Renal cortical epithelial cell (primary cell): ENCODE measurements around the gene NPAS2. TPM values are rescaled to one million over a fixed set of nuclear protein-coding genes. Genes with fewer than 3 reads are reported as not detected.

Experiments
- DNase-seq: peaks from one replicate; pipeline ENCODE4 v3.0.0-alpha.2; 2011; ENCODE audit warnings: low read depth
- total RNA-seq: library from RNA; depleted of rRNA; stranded (reverse); fragments of >200 nt; gene quantifications from 2 replicates; pipeline ENCODE4 v1.2.3, GENCODE V29; 2014

Gene NPAS2
- total RNA-seq, 1 donor from 2014 or later, result 22.1 TPM

GRCh38 chr2:100853909-100854810, 34.2 kb downstream of the NPAS2 start:
- no peak for DNase-seq

GRCh38 chr2:100855084-100855483, 35.1 kb downstream of the NPAS2 start:
- no peak for DNase-seq

GRCh38 chr2:100855606-100856005, 35.7 kb downstream of the NPAS2 start:
- DNase-seq, result no peak

- DNase-seq, result no peak
These were observed 36.8 kb downstream of the NPAS2 start for GRCh38 chr2:100856732-100857131.

GRCh38 chr2:100857341-100857740, 37.4 kb downstream of the NPAS2 start:
- no peak for DNase-seq

- DNase-seq, result no peak
These were observed 38.0 kb downstream of the NPAS2 start for GRCh38 chr2:100857915-100858314.

DNA sequence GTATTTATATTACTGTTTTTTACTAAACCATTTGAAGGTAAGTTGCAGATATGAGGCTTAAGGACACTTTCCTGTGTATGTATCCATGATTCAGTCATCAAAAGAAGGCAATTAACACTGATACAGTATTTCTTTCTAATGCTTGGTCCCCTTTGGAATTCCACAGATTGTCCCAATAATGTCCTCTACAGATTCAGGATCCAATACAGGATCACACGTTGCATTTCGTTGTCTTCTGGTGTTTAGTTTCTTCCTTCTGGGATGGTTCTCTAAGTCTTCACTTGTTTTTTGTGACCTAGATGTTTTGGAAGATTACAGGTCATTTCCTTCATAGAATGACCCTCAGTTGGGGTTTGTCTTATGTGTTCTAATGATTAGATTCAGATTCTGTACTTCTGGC, 40.0 kb downstream of the NPAS2 start:
- no peak for DNase-seq

- no peak for DNase-seq
These were observed 41.4 kb downstream of the NPAS2 start for GRCh38 chr2:100861340-100861739.

GRCh38 chr2:100862081-100862480, 42.1 kb downstream of the NPAS2 start:
- DNase-seq, result no peak

GRCh38 chr2:100865816-100866460, 46.0 kb downstream of the NPAS2 start:
- DNase-seq, result peak; percentile 82

DNA sequence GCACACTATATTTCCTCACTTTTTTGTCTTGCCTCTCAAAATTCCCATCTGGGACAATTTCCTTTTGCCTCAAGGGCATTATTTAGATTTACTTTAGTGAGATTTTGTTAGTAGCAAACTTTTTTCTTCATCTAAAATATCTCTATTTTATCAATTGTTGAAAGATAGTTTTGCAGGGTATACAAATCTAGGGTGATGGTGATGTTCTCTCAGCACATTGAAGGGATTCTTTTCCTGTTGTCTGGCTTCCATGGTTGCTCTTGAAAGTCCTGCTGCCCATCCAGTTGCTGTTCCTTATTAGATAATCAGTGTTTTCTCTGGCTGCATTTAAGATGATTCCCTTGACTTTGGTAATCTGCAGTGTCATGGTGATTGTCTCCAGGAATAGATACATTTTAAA, 48.1 kb downstream of the NPAS2 start:
- DNase-seq, result no peak

GRCh38 chr2:100869120-100869519, 49.2 kb downstream of the NPAS2 start:
- DNase-seq, result no peak

GRCh38 chr2:100870652-100871531, 51.0 kb downstream of the NPAS2 start:
- DNase-seq, result no peak

DNA sequence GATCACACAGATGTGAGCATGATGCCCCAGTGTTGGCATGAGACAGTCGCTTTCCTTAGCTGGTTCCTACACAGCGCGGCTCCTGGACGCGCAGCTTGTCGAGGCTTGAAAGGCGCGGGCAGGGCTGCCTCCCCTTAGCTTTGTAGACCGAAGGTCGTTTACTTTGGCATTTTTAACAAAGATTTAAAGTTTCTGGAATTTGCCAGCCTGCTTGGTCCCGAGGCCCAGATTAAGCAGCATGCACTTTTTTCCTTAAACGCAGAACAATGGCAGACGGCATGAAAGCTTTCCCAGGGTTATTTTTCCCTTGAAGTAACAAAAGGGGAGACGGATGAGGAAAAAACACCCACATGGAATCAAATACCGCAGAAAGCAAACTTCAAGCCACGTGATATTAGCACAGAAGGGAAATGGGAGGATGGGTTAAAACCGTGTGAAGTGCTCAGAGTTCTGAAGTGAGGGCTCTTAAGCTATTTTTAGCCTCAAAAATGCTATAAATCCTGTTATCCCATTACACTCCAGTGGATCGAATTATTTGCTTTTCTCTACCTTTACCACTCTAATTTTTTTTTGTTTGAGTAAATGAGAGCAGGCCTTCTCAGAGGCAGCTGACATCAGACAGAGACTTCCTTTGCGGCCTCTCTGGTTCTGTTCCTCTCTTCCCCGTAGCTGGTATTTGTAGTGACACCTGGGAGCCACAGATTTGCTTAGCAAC, 55.7 kb downstream of the NPAS2 start:
- DNase-seq, result peak; percentile 50

DNA sequence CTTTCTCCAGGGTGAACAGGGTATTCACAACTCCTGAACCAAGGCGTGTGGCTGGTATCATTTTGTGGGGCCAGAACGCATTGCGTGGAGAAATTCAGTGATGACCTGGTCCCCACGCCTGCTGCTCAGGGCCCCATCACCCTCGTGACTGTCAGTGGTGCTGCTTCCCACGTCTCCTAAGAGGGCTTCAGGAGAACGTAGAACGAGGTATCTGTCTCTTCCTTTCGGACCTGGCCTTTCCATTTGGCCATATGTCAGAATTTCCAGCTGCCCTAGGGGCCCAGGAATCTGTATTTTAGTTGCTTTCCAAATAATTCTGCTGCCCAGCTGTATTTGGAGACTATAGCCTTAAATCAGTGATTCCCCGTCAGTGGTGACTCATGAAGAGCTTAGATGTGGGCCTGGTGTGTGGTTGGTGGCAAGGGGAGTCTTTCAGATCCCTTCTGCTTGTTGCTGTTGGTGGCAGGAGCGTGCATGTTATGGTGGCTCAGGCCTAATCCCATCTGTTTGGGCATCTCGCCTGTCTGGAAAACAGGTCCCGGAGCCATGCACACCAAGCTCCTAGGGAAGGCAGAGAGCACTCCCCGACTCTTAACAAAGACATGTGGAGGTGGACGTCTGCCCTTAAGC, 56.4 kb downstream of the NPAS2 start:
- no peak for DNase-seq

GRCh38 chr2:100877555-100877954, 57.6 kb downstream of the NPAS2 start:
- DNase-seq, result no peak

DNA sequence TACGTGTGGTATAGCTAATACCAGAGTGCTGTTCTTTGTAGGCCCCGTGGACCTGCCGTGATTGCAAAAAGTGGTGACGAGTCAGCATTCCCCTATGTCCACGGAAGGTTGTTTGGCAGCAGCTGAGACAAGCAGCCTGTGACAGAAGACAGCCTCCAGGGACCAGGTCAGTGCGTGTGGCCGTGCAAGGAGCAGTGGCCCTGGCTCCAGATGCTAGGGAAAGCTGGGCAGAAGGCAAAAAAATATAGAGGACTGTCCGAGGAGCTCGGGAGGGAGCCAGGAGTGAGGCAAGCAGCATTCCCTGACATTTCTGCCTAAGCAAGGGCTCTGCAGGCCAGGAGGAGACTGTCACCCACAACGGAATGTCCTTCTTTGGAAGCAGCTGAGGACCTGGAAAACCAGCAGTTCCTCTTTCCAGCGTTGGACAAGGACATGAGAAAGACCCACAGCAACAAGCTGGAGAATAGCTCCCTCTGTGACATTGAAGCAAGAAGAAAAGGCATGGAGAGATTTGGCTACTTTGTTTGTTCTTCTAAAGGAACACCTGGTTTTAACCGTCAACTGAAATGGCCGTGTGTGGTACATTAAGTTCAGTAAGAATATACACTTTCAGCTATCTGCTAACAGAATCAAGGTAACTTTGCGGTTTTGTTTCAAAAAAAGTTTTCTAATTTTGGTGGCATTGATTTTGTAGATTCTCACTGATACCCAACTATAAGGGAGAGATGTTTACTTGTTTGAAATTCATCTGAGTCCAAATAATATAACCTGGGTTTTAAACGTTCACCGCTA, 58.3 kb downstream of the NPAS2 start:
- no peak for DNase-seq

DNA sequence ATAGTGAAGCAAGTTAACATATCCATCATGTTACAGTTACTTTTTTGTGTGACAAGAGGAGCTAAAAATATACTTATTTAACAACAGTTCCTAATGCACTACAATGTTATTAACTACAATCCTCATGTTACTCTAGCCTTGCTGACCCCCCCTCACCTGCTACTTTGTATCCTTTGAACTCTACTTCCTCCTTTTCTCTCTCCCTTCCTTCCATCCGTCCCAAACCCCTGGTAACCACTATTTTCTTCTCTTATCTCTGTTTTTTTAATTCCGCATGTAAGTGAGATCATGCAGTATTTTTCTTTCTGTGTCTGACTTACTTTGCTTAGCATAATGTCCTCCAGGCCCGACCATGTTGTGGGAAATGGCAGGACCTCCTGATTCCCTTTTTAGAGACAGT, 59.4 kb downstream of the NPAS2 start:
- DNase-seq, result no peak

DNA sequence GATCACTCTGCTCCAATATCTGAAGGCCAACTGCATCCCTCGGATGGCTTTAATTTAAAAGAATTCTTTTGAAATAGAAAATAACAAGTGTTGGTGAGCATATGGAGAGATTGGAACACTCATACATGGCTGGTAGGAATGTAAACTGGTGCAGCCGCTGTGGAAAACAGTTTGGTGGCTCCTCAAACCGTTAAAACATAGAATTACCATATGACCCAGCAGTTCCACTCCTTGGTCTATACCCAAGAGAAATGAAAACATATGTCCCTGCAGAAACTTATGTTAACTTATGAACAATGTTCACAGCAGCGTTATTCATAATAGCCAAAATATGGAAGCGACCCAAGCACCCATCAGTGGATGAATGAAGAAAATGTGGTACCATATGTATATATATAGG, 60.1 kb downstream of the NPAS2 start:
- no peak for DNase-seq

- no peak for DNase-seq
These were observed 60.8 kb downstream of the NPAS2 start for GRCh38 chr2:100880730-100881129.
